HepG2 (cell line): ENCODE results near the gene TOP2A. TPM values are rescaled to one million over a fixed set of nuclear protein-coding genes. Genes with fewer than 3 reads are reported as not detected.

Experiments used
- ARID5B ChIP-seq: IDR thresholded peaks from 2 replicates; pipeline ENCODE4 v1.4.0; 2020; ENCODE audit warnings: mild to moderate bottlenecking, missing genetic modification reagents
- CBX2 ChIP-seq, 2 experiments: fragments of 200-600 bp in 1 of 2; sonication (generic); formaldehyde crosslinking in 1 of 2; IDR thresholded peaks; 2 replicates each; pipeline versions ENCODE4 v1.7.0 to v1.8.1; 2018 to 2022; ENCODE audit warnings: low read depth in 2 of 2, low read length in 1 of 2, mild to moderate bottlenecking in 1 of 2, missing genetic modification reagents in 1 of 2
- ETV5 ChIP-seq: IDR thresholded peaks from 2 replicates; pipeline ENCODE4 v1.6.1; 2018; ENCODE audit warnings: missing biosample characterization, missing genetic modification reagents, inconsistent platforms, borderline replicate concordance
- FOXK1 ChIP-seq: sonication (generic); formaldehyde crosslinking; IDR thresholded peaks from 2 replicates; pipeline ENCODE4 v1.4.0; 2020; ENCODE audit warnings: low read depth, missing genetic modification reagents, borderline replicate concordance
- FOXM1 ChIP-seq: sonication (generic); formaldehyde crosslinking; IDR thresholded peaks from 2 replicates; pipeline ENCODE4 v1.5.0; 2020; ENCODE audit warnings: missing genetic modification reagents
- GPN1 ChIP-seq: sonication (generic); formaldehyde crosslinking; IDR thresholded peaks from 2 replicates; pipeline ENCODE4 v1.5.1; 2020; ENCODE audit warnings: missing genetic modification reagents, borderline replicate concordance
- HDAC1 ChIP-seq: sonication (generic); formaldehyde crosslinking; IDR thresholded peaks from 2 replicates; pipeline ENCODE4 v1.5.1; 2020; ENCODE audit warnings: mild to moderate bottlenecking, missing genetic modification reagents
- JDP2 ChIP-seq: sonication (generic); formaldehyde crosslinking; IDR thresholded peaks from 2 replicates; pipeline ENCODE4 v1.8.1; 2022; ENCODE audit warnings: missing genetic modification reagents, borderline replicate concordance
- LCORL ChIP-seq, 2 experiments: fragments of 450-650 bp in 1 of 2; sonication (generic) in 1 of 2; formaldehyde crosslinking in 1 of 2; IDR thresholded peaks; 2 replicates each; pipeline versions ENCODE4 v1.5.0 to v1.6.1; 2017 to 2020; ENCODE audit warnings: antibody characterized with exemption in 1 of 2, missing genetic modification reagents in 1 of 2
- MTF1 ChIP-seq: sonication (generic); formaldehyde crosslinking; IDR thresholded peaks from 2 replicates; pipeline ENCODE4 v1.5.0; 2020; ENCODE audit warnings: missing genetic modification reagents
- NCOA5 ChIP-seq: sonication (generic); formaldehyde crosslinking; IDR thresholded peaks from 2 replicates; pipeline ENCODE4 v1.4.0; 2020; ENCODE audit warnings: missing genetic modification reagents
- SALL1 ChIP-seq: sonication (generic); formaldehyde crosslinking; IDR thresholded peaks from 2 replicates; pipeline ENCODE4 v1.8.0; 2022; ENCODE audit warnings: mild to moderate bottlenecking, missing genetic modification reagents
- SETDB1 ChIP-seq: sonication (generic); formaldehyde crosslinking; IDR thresholded peaks from 2 replicates; pipeline ENCODE4 v1.5.1; 2020; ENCODE audit warnings: missing genetic modification reagents, mild to moderate bottlenecking, borderline replicate concordance
- THAP9 ChIP-seq: sonication (generic); formaldehyde crosslinking; IDR thresholded peaks from 2 replicates; pipeline ENCODE4; 2020; ENCODE audit warnings: missing genetic modification reagents, mild to moderate bottlenecking, borderline replicate concordance
- TRIM24 ChIP-seq: sonication (generic); formaldehyde crosslinking; IDR thresholded peaks from 2 replicates; pipeline ENCODE4 v1.8.0; 2022; ENCODE audit warnings: mild to moderate bottlenecking, missing genetic modification reagents
- ZBTB8A ChIP-seq: sonication (generic); formaldehyde crosslinking; IDR thresholded peaks from 2 replicates; pipeline ENCODE4 v1.4.0; 2020; ENCODE audit warnings: mild to moderate bottlenecking, low read depth, missing genetic modification reagents, borderline replicate concordance
- ZFY ChIP-seq: sonication (generic); formaldehyde crosslinking; IDR thresholded peaks from 2 replicates; pipeline ENCODE4 v1.4.0; 2020; ENCODE audit warnings: missing genetic modification reagents
- ZNF3 ChIP-seq: IDR thresholded peaks from 2 replicates; pipeline ENCODE4 v1.7.0; 2017; ENCODE audit warnings: inconsistent platforms
- ZNF670 ChIP-seq: sonication (generic); formaldehyde crosslinking; IDR thresholded peaks from 2 replicates; pipeline ENCODE4 v1.8.0; 2022; ENCODE audit warnings: mild to moderate bottlenecking, missing genetic modification reagents, borderline replicate concordance
- ZNF678 ChIP-seq: sonication (generic); formaldehyde crosslinking; IDR thresholded peaks from 2 replicates; pipeline ENCODE4 v1.4.0; 2020; ENCODE audit warnings: mild to moderate bottlenecking, missing genetic modification reagents
- ZNF83 ChIP-seq: sonication (generic); formaldehyde crosslinking; IDR thresholded peaks from 2 replicates; pipeline ENCODE4 v1.4.0; 2020; ENCODE audit warnings: missing genetic modification reagents, mild to moderate bottlenecking, borderline replicate concordance
- ZNF879 ChIP-seq: sonication (generic); formaldehyde crosslinking; IDR thresholded peaks from 2 replicates; pipeline ENCODE4 v1.8.1; 2023; ENCODE audit warnings: missing genetic modification reagents
- ZSCAN21 ChIP-seq: sonication (generic); formaldehyde crosslinking; IDR thresholded peaks from 2 replicates; pipeline ENCODE4 v1.8.0; 2022; ENCODE audit warnings: mild to moderate bottlenecking, missing genetic modification reagents, moderate library complexity, borderline replicate concordance
- ZSCAN25 ChIP-seq: sonication (generic); formaldehyde crosslinking; IDR thresholded peaks from 2 replicates; pipeline ENCODE4 v1.8.0; 2022; ENCODE audit warnings: mild to moderate bottlenecking, missing genetic modification reagents
- polyA plus RNA-seq, 8 experiments: library from polyadenylated mRNA; depleted of rRNA in 3 of 8; stranded (reverse) in 7 of 8; unstranded in 1 of 8; fragments of >200 nt; fragmentation: Illumina TruSeq in 4 of 8; extraction: Trizol in 4 of 8; gene quantifications; 2 replicates each; pipeline versions ENCODE4 v1.2.1 to v1.2.3, GENCODE V29; 2011 to 2016; ENCODE audit warnings: low read depth in 4 of 8, missing spikeins in 1 of 8, mixed read lengths in 1 of 8; ENCODE audit not compliant: insufficient read depth in 1 of 8
- total RNA-seq, 5 experiments: library from RNA; depleted of rRNA; stranded (reverse); fragments of >200 nt; fragmentation: Illumina TruSeq; extraction: Trizol; gene quantifications; 2 replicates each; pipeline ENCODE4 v1.2.3, GENCODE V29; 2016; ENCODE audit warnings: low read depth in 1 of 5

TOP2A gene
- total and polyA plus RNA-seq, 2 of the 13 experiments (the other 11 are each of a cell fraction or from before 2014, with no cell fraction given): 108 to 327 TPM

- peak; percentile 82 for TF ChIP-seq ZSCAN25 (CRISPR knock-in tag)
- 0 out of 2 replicates have a peak, but pooled peaks have one; percentile 31 for TF ChIP-seq ARID5B (CRISPR knock-in tag)
- TF ChIP-seq THAP9 (CRISPR knock-in tag): peak; percentile 34; the same call in 1 of the 2 replicates
- peak; percentile 40; the same call in 1 of the 2 replicates for TF ChIP-seq FOXK1 (CRISPR knock-in tag)
- TF ChIP-seq JDP2 (CRISPR knock-in tag): no peak
- no peak; the same call in 1 of the 2 replicates for TF ChIP-seq ZSCAN21 (CRISPR knock-in tag)
- no peak for TF ChIP-seq GPN1
- TF ChIP-seq SETDB1: no peak
- TF ChIP-seq TRIM24 (CRISPR knock-in tag): no peak
- no peak for TF ChIP-seq FOXM1 (CRISPR knock-in tag)
- TF ChIP-seq SALL1 (CRISPR knock-in tag): peak; percentile 78
- no peak for TF ChIP-seq ZNF678 (CRISPR knock-in tag)
- no peak for TF ChIP-seq NCOA5 (CRISPR knock-in tag)
- peak; percentile 36; the same call in 1 of the 2 replicates for TF ChIP-seq HDAC1 (CRISPR knock-in tag)
- no peak for TF ChIP-seq ZNF83 (CRISPR knock-in tag)
- no peak for TF ChIP-seq ZNF3 (CRISPR knock-in tag)
- no peak for TF ChIP-seq LCORL (IDR thresholded peaks at IDR 0.05)
- TF ChIP-seq LCORL (CRISPR knock-in tag; IDR thresholded peaks at IDR 0.05): 0 out of 2 replicates have a peak, but pooled peaks have one; percentile 54
- TF ChIP-seq CBX2 (IDR thresholded peaks at IDR 0.05; ENCODE audit: low read depth, low read length): no peak
- no peak for TF ChIP-seq CBX2 (CRISPR knock-in tag; IDR thresholded peaks at IDR 0.05; ENCODE audit: low read depth)
- no peak for TF ChIP-seq MTF1 (CRISPR knock-in tag)
- no peak for TF ChIP-seq ZBTB8A (CRISPR knock-in tag)
- peak; percentile 45; the same call in 1 of the 2 replicates for TF ChIP-seq ETV5 (CRISPR knock-in tag)
- TF ChIP-seq ZFY (CRISPR knock-in tag): no peak; the same call in 1 of the 2 replicates
- TF ChIP-seq ZNF879 (CRISPR knock-in tag): no peak
- no peak for TF ChIP-seq ZNF670 (CRISPR knock-in tag)
Measured at GRCh38 chr17:40355123-40355803, 62.4 kb downstream of the TOP2A start (continued).
